DND-41 (cell line): ENCODE results near the gene ZNF451.

ENCODE experiments used
- EZH2 ChIP-seq: IDR thresholded peaks from 3 replicates; pipeline ENCODE4 v1.6.1; 2012; ENCODE audit warnings: borderline replicate concordance, low read depth, mild to moderate bottlenecking, moderate library complexity, low read length, inconsistent platforms; ENCODE audit not compliant: severe bottlenecking
- TF ChIP-seq, protein P1 (sequence below): IDR thresholded peaks from 2 replicates; pipeline ENCODE4 v1.5.1; 2012; ENCODE audit warnings: borderline replicate concordance, low read length, moderate library complexity, mild to moderate bottlenecking; ENCODE audit not compliant: poor library complexity, severe bottlenecking; ENCODE audit errors: extremely low read depth

DNA sequence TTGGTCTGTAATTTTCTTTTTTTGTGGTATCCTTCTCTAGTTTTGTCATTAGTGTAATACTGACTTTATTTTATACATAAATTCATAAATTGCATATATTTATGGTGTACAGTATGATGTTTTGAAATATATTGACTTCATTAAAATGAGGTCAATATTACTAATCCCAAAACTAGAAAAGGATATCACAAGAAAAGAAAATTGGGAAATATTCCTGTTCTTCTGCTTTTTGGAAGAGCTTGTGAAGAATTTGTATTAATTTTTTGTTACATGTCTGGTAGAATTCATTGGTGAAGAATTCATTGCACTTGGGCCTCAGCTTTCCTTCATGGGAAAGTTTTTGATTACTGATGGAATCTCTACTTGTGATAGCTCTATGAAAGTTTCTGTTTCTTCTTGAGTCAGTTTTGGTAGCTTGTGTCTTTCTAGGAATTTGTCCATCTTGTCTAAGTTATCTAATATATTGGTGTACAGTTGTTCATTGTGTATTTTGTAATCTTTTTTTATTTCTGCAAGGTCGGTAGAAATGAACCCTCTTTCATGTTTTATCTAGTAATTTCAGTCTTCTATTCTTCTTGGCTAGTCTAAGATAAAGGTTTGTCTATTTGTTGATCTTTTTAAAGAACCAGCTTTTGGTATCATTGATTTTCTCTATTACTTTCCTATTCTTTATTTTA is 11.3 kb upstream of the ZNF451 start:
- TF ChIP-seq, protein P1, sequence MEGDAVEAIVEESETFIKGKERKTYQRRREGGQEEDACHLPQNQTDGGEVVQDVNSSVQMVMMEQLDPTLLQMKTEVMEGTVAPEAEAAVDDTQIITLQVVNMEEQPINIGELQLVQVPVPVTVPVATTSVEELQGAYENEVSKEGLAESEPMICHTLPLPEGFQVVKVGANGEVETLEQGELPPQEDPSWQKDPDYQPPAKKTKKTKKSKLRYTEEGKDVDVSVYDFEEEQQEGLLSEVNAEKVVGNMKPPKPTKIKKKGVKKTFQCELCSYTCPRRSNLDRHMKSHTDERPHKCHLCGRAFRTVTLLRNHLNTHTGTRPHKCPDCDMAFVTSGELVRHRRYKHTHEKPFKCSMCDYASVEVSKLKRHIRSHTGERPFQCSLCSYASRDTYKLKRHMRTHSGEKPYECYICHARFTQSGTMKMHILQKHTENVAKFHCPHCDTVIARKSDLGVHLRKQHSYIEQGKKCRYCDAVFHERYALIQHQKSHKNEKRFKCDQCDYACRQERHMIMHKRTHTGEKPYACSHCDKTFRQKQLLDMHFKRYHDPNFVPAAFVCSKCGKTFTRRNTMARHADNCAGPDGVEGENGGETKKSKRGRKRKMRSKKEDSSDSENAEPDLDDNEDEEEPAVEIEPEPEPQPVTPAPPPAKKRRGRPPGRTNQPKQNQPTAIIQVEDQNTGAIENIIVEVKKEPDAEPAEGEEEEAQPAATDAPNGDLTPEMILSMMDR, result no peak
- no peak for TF ChIP-seq EZH2
